ENCODE data around the gene SLC24A4.

DNA sequence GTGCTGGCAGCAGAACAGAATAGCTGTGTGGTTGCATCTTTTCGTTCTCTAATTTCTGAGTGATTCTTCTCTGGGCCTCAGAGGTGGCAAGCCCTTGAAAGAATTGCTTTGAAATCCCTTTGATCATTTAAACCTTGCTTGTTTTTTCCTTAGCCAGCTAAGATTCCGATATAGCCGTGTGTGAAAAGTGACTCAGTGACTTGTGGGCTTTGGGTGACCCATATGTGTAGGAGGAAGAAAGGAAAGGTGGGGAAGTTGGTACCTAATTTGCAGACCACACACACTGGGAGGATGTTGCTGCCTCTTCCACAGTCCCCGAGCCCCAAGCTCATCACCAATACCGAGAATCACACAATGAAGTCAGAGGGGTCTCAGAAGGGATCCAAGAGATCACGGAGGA, 18.8 kb downstream of the SLC24A4 start:
- TF ChIP-seq, protein P1, sequence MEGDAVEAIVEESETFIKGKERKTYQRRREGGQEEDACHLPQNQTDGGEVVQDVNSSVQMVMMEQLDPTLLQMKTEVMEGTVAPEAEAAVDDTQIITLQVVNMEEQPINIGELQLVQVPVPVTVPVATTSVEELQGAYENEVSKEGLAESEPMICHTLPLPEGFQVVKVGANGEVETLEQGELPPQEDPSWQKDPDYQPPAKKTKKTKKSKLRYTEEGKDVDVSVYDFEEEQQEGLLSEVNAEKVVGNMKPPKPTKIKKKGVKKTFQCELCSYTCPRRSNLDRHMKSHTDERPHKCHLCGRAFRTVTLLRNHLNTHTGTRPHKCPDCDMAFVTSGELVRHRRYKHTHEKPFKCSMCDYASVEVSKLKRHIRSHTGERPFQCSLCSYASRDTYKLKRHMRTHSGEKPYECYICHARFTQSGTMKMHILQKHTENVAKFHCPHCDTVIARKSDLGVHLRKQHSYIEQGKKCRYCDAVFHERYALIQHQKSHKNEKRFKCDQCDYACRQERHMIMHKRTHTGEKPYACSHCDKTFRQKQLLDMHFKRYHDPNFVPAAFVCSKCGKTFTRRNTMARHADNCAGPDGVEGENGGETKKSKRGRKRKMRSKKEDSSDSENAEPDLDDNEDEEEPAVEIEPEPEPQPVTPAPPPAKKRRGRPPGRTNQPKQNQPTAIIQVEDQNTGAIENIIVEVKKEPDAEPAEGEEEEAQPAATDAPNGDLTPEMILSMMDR (IDR thresholded peaks at IDR 0.05; ENCODE audit: insufficient read depth, low read length, poor library complexity, severe bottlenecking), result no peak
- TF ChIP-seq EZH2phosphoT487 (conservative IDR thresholded peaks at IDR 0.05; ENCODE audit: low read length), result no peak
